ENCODE results near the gene TOR1AIP2. TPM values are rescaled to one million over a fixed set of nuclear protein-coding genes. Genes with fewer than 3 reads are reported as not detected.
"Not testable (repeated sequence)": the region's sequence is repeated elsewhere in the genome, so short reads cannot be mapped to it uniquely, and the experiment has no call there.

Gene TOR1AIP2
- total RNA-seq, 1 donor from 2014 or later = 147 TPM

DNA sequence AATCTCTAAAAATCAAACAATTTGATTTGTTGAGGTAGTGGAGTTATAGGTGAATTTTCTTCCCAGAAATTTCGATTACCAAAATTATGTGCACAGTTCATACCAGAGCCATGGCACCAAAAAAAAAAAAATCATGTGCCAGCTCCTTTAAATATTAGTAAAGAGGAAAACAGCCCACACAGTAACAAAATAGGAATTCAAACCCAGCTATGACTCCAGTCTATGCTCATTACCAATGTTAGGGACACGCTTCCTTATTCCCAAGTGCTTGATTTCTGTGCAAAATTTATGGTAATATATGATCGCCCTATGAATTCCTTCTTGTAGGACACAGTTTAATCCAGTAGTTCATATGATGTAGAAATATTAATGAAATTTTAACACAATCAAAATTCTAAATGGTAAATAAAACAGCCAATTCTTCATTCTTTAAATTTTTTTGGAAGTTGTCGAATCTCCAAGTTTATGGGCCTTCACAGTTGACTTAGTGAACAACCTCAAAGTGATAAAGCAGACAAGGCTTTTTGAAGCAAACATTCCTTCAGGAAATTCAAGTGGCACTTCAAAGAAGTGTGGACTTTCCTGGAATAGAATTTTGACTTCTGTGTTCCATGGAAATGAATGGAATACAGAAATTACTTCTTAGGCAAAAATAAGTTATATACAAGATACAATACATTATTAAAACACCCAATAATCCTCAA, 1.9 kb downstream of the TOR1AIP2 start:
- no peak for DNase-seq (ENCODE audit: low read depth)

DNA sequence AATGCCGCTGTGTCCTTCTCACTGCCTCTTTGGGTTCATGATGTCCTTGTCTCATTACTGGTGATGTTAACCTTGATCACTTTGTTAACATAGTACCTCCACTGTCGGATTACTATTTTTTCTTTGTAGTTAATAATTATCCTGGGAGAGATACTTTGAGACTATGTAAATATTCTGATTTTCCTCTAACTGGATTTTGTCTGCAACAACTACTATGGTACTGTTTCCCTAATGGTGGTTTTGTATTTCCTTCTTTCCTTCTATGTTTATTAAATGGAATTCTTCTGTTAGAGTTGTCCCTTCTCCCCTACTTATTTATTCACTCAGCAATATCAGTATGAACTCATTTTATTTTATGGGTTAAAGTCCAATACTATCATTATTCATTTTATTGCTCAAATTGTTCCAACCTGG, 4.2 kb downstream of the TOR1AIP2 start:
- DNase-seq (ENCODE audit: low read depth) = no peak

DNA sequence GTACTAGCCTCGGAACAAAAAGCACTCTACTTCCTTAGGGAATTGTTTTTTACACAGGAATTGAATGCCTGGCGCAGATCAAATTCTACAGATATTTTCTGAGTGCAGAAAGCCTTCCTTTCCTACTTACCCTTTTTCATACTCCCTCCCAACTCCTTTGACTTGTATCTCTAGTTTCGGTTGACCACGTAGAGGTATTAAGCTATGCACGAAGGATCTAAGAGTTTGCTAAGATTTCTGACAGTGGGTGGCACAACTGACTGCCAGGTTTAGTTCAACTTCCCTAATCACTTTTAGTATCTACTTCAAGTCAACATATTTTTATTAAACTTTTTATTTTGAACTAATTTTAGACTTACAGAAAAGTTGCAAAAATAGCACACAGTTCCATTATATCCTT, 5.0 kb downstream of the TOR1AIP2 start:
- DNase-seq (ENCODE audit: low read depth) = no peak

DNA sequence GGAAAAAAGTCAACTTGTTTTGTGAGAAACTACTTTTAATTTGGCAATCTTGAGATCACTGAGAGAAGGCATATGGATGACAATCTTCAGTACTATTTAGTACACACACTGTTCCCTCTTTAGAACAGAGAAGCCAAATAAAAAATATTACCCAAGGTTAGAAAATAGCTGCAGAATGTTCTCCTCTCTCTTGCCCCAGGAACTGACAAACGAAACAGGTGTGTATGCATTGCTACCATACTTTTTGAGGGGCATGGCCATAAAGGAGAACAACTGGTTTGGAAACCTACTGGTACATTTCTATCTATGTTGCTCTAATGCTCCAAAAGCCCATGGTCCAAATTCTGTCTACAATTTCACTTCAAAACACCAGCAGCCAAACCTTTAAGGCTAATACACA, 5.7 kb downstream of the TOR1AIP2 start:
- no peak for DNase-seq (ENCODE audit: low read depth)

DNA sequence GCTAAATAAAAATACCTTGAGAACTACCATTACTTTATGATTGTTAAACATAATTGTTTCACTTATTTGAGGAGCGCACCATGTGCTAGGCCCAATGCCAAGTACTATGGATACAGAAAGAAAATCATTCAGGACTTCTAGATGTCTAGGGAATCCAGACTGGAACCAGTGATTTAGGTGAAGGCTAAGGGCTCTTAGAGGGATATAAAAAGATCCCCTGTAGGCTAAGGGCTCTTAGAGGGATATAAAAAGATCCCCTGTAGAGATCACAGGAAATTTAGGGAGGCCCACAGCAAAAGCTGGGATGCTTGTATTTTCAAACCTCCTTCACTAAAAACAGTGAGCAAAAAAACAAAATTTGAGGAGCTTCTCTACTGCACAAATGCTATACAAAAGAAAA, 6.7 kb downstream of the TOR1AIP2 start:
- no peak for DNase-seq (ENCODE audit: low read depth)

DNA sequence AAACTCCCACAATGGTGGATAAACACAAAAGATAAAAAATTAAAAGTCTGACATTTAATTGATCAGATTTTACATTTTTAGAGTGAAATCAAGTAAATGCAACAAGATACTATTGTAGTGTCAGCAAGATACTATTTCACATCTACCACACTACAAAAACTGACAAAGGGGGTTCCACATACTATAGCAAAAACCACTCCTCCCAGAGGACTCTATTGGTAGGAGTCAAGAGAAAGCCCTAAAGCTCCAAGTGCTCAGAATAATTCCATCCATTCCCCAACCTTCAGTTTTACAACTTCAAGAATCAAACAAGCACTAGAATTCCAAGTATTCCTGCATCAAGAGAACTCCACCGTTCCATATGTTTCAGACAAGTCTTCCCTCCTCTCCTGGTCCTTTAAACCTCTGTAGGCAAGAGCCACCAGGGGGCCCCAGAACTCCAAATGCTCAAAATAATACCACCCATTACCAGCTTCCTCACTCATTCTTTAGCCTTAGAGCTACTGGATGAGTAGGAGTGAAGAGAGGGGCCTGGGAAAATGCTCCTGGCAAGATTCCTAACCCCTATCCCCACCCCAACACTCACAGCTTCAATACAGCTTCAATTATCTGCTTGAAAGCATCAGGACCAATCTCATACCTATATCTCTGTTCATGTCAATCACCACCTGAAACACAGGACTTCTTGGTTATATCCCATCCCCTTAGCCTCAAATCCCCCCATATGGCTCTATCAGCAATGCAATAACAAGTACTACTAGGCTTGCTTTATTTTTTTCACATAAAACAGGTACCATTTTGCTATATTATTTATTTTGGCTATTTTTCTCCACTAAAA, 9.9 kb downstream of the TOR1AIP2 start:
- DNase-seq (ENCODE audit: low read depth) = peak; percentile 37

DNA sequence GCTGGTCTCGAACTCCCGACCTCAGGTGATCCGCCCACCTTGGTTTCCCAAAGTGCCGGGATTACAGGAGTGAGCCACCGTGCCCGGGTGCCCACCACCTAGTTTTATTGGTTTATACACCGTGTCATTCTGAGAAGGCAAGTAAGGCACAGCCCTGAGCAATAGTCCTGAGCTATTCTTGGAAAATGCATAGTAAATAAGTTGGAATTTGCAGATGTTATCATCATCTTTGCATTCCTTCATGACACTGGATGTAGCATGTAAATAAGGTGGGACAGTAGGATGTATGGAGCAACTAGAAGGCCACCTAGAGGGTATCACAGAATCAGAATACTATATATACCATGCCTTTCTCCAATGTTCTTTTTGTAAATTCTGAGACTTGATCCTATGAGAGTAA, 11.0 kb downstream of the TOR1AIP2 start:
- DNase-seq (ENCODE audit: low read depth) = no peak

DNA sequence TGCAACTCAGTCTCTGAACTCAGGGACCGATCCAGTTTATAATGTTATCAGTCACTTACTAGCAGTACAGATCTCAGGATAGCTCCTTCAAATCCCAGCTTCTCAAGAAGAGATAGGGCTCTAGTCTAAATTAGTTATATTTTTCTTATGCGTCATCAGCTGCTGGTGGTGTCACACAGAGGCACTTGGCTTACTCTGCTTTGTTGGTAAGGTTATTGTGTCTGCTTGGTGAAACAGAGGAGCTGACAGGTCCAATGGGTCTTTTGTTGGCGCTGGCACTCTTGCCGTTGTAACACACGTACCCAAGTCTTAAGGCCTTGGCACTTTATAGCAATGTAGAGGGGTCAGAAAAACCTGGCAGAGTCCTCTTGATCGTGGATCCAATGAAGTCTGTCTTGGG, 12.2 kb downstream of the TOR1AIP2 start:
- DNase-seq (ENCODE audit: low read depth) = no peak

DNA sequence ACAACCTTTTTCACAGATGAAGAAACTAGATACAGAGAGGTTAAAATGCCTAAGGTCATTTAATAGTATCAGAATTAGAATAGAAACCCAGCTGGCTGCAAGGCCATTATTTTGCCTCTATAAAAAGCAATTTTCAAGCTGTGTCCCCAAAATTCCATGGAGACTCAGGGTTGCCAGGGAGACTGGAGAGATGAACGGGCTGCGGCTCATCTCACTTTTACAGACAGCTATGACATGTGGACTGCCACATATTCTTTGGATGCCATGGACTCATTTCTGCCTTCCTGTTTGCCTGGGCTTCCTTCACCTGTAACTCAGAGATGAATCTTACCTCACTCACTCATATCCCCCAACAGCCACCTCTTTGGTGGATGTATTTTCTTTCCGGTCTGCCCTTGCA, 17.0 kb downstream of the TOR1AIP2 start:
- DNase-seq (ENCODE audit: low read depth) = no peak

DNA sequence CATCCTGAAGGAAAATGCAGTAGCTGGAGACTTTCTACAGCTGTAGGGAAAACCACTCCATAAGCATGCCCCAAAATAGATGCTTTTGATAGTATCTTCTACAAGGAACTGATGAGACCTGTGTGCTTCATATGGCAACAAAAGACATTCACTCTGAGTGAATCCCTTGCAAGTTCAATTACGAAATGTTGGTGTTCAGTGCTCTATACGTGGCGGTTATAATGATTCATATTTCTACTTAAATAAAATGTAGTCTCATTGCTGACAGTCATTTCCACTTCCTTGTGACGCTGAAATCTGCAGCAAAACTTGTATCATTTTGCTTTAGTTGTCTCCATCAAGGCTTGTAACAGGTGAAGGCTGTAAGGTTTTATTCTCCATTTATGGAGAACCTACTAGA, 20.6 kb downstream of the TOR1AIP2 start:
- DNase-seq (ENCODE audit: low read depth) = no peak

DNA sequence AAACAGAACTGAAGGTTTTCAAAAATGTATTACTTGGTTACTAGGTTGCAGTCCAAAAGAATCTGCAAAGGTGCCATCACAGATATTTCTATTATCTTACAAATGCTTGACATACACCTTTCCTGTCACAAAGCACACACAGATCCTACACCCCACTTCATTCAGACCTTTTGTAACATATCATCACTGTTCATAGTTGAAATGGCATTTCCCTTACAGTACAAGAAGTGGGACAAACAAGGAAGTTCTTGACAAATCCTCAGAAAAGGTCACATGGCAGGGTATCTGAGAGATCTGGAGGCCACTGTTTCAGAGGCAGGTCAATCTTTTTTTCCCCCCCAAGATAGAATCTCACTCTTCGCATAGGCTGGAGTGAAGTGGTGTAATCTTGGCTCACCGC, 21.3 kb downstream of the TOR1AIP2 start:
- DNase-seq (ENCODE audit: low read depth) = no peak

DNA sequence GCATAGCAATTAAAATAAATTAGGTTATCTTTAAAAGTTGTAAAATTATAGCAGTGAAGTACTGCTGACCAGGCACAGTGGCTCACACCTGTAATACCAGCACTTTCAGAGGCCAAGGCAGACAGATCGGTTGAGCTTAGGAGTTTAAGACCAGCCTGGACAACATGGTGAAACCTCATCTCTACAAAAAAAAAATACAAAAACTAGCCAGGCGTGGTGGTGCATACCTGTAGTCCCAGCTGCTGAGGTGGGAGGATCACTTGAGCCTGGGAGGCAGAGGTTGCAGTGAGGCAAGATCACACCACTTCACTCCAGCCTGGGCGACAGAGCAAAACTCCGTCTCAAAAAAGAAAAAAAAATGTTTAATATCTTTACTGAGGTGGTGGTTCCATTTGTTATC, 21.8 kb downstream of the TOR1AIP2 start:
- DNase-seq (ENCODE audit: low read depth) = not testable (repeated sequence)

DNA sequence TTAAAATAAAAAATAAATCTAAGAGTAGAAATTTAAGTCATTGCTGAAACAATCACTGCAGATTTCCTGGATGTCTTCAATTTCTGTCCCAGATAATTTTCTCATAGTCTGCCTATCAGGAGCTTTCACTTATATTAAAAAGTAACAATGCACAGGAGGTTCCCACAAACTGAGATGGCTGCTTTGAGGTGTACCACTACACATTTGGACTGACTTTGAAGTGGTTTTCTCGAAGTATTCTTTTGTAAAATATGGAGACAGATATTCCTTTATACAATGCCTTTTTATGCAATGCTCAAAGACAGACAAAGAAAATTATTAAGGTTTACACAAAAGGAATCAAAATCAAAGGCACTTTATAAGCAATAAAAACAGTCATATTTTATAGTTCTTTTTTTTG, 24.5 kb downstream of the TOR1AIP2 start:
- no peak for DNase-seq (ENCODE audit: low read depth)

DNA sequence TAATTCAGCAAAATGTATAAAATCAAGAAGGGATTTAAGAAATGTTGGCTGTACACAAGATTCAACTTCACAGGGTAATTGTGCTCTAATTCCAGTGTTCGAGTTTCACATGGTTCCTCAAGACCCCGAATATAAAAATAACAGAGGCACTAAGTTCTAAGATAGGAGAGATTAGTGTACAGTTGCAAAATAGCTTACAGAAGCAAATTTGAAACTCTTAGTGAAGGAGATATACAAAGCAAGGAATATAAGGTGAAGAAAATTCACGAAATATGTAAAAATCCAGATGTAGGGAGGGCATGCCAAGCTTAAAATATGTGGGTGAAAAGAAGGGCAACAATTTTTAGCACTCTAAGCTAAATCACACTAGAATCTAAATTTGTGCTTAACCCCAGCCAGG, 29.4 kb downstream of the TOR1AIP2 start:
- no peak for DNase-seq (ENCODE audit: low read depth)

DNA sequence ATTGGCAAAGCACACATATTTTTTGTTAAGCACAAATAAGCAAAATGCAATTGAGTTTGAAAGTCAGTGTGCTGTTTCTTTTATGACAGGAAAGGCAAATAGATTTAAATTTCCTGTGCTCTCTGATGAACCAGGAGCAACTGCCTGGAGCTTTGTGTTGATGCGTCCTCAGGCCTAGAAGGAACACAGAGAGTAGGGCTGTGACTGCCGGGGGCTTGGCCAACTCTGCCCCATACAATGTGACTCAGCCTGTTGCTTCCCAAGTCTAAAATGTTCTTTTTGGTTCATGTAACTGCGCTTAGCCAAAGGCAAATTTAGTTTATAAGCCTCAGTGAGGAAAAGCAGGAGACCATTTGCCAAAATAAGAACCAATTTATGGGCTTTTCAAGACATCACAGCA, 37.5 kb downstream of the TOR1AIP2 start:
- no peak for DNase-seq (ENCODE audit: low read depth)

DNA sequence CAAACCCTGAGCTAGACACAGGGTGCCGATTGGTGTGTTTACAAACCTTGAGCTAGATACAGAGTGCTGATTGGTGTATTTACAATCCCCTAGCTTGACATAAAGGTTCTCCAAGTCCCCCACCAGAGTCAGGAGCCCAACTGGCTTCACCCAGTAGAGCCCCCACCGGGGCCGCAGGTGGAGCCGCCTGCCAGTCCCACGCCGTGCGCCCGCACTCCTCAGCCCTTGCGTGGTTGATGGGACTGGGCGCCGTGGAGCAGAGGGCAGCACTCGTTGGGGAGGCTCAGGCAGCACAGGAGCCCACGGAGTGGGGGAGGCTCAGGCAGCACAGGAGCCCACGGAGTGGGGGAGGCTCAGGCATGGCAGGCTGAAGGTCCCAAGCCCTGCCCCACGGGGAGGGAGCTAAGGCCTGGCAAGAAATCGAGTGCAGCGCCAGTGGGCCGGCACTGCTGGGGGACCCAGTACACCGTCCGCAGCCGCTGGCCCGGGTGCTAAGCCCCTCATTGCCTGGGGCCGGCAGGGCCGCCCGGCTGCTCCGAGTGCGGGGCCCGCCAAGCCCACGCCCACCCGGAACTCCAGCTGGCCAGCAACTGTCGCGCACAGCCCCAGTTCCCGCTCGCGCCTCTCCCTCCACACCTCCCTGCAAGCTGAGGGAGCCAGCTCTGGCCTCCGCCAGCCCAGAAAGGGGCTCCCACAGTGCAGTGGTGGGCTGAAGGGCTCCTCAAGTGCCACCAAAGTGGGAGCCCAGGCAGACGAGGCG, 40.7 kb downstream of the TOR1AIP2 start:
- not testable (repeated sequence) for DNase-seq (ENCODE audit: low read depth)

DNA sequence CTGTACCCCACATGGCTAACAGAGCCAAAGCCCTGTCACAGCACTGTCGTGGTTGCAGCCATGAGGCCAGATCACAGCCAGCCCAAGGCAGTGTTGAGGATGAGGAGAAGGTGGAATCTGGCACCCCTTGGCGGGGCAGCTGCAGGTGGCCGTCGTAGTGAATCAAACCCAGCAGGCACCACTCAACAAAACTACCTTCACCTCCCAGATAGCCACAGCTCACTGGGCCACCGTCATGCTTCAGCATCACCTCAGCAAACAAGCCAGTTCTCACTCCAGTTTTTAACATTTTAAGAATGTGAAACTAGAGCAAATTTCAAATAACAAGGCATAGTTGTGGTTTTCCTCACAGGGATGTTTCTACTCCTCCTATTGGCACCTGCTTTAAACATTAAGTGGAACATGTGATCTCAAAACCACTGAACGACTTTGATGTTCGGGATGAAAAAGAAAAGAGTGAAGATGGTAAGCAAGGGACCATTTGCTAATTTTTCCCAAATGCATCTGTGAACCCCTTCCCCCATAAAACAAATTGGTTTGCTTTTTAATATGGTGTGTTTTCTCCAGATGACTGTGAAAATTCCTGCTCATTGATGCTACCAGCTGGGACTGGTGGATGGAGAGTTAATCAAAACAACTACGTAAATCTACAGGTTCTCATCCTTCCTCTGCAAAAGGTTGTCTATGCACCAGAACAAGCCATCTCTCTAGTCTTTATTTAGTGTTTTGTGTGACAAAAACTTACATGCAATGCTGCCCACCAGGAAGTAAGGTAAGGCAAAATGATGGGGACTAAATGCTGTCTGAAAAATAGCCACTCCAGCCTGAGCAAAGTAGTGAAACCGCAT, 45.5 kb downstream of the TOR1AIP2 start:
- DNase-seq (ENCODE audit: low read depth) = peak; percentile 59

DNA sequence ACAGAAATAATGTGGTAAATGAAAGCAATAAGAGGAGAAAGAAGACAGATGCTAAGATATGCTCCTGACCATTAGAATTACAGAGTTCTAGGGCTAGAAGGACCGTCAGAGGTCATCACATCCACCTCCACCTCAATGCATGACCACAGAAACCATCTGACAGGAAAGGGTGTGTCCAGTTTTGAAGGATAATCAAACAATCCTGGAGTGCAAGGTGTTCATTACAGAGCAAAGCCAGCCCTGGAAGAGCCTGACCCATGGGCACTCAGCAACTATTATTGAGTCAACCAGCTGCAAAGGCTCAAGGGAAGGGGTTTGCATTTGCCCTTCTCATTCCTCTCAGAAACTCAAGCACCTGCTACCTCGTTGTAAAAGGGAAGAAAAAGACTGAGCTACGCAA, 46.4 kb downstream of the TOR1AIP2 start:
- DNase-seq (ENCODE audit: low read depth) = no peak

DNA sequence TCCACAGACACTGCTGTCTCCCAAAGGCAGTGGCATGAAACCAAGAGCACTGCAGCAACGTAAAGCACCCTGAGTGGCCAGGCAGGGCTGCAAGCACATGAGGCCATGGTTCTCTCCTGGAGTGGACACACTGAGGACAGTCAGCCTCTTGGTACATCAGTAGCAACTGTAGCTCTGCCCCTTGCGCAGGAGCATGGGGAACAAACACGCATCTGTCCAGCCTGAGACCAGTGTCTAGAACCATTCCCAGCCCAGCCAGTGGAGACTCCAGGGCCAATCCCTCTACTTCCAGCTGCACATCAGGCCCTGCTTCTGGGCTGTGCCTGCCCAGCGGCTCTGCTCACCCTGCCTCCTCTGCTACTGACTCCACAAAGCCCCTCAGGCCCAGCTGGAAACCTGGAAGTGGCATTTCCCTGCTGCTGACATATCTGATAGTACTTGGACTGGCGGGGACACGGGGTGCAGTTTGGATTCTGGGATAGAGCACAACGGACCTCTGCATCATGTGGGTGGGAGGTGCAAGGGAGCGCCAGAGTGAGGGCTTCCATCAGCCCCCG, 49.0 kb downstream of the TOR1AIP2 start:
- DNase-seq (ENCODE audit: low read depth) = no peak

DNA sequence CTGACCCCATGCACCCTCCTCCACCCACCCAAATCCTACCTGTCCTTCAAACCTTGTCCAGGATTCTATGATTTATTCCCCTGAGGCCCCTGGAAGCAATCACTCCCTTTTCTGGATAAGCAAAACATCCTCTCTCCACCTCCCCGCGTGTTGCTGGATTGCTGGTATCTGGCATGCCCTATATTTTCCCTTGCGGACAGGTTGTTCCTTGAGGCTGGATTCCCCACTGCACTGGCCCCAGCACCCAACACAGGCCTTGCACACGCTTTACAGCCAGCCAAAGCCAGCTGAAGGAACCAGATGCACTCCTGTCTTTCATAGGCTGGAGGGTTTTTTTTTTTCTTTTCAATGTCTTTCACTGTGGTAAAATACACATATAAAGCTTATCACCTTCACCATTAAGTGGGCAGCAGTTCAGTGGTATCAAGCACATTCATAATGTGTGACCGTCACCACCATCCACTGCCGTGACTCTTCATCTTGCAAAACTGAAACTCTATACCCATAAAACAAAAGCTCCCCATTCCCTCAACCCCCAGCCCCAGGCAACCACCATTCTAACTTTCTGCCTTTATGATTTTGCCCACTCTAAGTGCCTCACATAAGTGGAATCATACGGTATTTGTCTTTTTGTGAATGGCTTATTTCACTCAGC, 50.9 kb downstream of the TOR1AIP2 start:
- DNase-seq (ENCODE audit: low read depth) = no peak
